Tibial nerve (tissue), 4 donors: ENCODE measurements around the gene LAT.

Experiments
- EP300 ChIP-seq, 2 donors: sonication (generic); formaldehyde crosslinking; IDR thresholded peaks; one replicate each; pipeline ENCODE4 v1.6.1; 2017; ENCODE audit warnings: antibody characterized with exemption in 2 of 2, mild to moderate bottlenecking in 1 of 2
- POLR2A ChIP-seq, 2 donors: fragments of 450-650 bp; IDR thresholded peaks; one replicate each; pipeline ENCODE4 v1.6.1; 2017; ENCODE audit warnings: antibody characterized with exemption in 2 of 2, mild to moderate bottlenecking in 2 of 2, moderate library complexity in 2 of 2
- TF ChIP-seq, protein P1 (sequence below), 5 experiments: fragments of 200-600 bp in 3 of 5; fragments of 450-650 bp in 2 of 5; sonication (generic) in 3 of 5; IDR thresholded peaks; one replicate each; pipeline ENCODE4 v1.5.1; 2016 to 2019; ENCODE audit warnings: antibody characterized with exemption in 5 of 5, mild to moderate bottlenecking in 3 of 5, moderate library complexity in 2 of 5

DNA sequence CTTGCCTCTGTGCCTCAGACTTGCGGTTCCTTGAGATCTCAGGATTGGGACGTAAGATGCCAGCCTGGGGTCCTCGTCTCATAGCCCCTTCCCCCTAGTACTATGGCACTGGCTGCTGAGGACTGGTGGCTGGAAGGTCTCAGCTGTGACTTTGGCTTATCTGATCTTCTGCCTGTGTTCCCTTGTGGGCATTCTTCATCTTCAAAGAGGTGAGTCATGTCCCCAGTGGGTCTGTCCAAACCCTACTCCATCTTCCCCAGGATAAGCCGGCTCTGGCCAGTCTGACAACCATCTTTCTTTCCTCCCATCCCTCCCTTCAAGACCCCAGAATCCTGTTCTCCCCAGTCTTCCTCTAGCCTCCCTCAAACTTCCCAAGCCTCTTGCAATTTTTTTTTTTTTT lies 49.5 kb upstream of the LAT start:
- TF ChIP-seq POLR2A (IDR thresholded peaks at IDR 0.05) (no peak), EP300 (IDR thresholded peaks at IDR 0.05) (no peak)
- TF ChIP-seq, protein P1, sequence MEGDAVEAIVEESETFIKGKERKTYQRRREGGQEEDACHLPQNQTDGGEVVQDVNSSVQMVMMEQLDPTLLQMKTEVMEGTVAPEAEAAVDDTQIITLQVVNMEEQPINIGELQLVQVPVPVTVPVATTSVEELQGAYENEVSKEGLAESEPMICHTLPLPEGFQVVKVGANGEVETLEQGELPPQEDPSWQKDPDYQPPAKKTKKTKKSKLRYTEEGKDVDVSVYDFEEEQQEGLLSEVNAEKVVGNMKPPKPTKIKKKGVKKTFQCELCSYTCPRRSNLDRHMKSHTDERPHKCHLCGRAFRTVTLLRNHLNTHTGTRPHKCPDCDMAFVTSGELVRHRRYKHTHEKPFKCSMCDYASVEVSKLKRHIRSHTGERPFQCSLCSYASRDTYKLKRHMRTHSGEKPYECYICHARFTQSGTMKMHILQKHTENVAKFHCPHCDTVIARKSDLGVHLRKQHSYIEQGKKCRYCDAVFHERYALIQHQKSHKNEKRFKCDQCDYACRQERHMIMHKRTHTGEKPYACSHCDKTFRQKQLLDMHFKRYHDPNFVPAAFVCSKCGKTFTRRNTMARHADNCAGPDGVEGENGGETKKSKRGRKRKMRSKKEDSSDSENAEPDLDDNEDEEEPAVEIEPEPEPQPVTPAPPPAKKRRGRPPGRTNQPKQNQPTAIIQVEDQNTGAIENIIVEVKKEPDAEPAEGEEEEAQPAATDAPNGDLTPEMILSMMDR (IDR thresholded peaks at IDR 0.05): no peak
